Upper lobe of left lung (tissue), 4 donors: ENCODE results near the gene GNAI2.

Source experiments
- CTCF ChIP-seq, 6 experiments: fragments of 450-650 bp in 4 of 6; fragments of 200-600 bp in 2 of 6; sonication (generic) in 2 of 6; IDR thresholded peaks; one replicate each; pipeline ENCODE4 v1.5.1; 2016 to 2019; ENCODE audit warnings: antibody characterized with exemption in 6 of 6
- POLR2A ChIP-seq, 4 donors: fragments of 450-650 bp; IDR thresholded peaks; one replicate each; pipeline ENCODE4 v1.5.1; 2016 to 2017; ENCODE audit warnings: antibody characterized with exemption in 4 of 4, mild to moderate bottlenecking in 2 of 4

DNA sequence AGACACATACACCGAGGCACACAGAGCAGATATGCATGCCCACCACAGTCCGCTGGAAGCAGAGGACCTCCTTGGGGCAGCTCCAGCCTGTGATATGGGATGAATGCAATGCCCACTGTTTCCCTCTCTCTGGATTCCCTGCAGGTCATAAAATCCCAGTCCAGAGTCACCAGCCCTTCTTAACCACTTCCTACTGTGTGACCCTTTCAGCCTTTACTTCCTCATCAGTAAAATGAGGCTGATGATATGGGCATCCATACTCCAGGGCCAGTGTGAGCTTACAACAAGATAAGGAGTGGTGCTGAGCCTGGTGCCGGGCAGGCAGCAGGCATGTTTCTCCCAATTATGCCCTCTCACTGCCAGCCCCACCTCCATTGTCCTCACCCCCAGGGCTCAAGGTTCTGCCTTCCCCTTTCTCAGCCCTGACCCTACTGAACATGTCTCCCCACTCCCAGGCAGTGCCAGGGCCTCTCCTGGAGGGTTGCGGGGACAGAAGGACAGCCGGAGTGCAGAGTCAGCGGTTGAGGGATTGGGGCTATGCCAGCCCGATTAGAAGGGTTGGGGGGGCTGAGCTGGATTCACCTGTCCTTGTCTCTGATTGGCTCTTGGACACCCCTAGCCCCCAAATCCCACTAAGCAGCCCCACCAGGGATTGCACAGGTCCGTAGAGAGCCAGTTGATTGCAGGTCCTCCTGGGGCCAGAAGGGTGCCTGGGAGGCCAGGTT lies 44.9 kb upstream of the GNAI2 start, which contains the start of gene GNAT1:
- TF ChIP-seq POLR2A (IDR thresholded peaks at IDR 0.05) (no peak), CTCF (IDR thresholded peaks at IDR 0.05) (no peak)
